GM10266 (cell line): Measurements from ENCODE around the gene ATP8B4.

Experiments used
- DNase-seq: peaks from one replicate; pipeline ENCODE4 v3.0.0; 2012; ENCODE audit errors: extremely low spot score
- TF ChIP-seq, protein P1 (sequence below): IDR thresholded peaks from 2 replicates; pipeline ENCODE4 v1.5.1; 2012; ENCODE audit warnings: mild to moderate bottlenecking, low read depth; ENCODE audit not compliant: control insufficient read depth, insufficient read depth; ENCODE audit errors: missing control alignments

The ATP8B4 gene

DNA sequence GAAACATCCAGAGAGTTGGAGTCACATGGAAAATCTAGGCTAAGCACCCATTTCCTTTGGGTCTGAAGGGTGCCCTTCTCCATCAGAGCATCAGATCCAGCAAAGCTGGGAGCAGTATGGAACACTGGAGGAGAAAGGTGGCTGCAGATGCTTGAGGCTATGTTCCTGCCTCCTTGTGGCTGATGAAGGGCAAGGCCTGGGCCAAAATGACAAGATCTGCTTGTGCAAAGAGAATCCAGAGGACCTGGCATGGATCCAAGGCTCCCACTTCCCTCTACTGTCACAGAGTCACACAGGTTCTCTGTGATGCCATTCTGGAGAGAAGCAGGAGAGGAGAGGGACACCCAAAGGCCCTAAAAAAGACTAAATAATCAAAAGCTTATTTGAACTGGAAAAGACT is 9.2 kb upstream of the ATP8B4 start:
- TF ChIP-seq, protein P1, sequence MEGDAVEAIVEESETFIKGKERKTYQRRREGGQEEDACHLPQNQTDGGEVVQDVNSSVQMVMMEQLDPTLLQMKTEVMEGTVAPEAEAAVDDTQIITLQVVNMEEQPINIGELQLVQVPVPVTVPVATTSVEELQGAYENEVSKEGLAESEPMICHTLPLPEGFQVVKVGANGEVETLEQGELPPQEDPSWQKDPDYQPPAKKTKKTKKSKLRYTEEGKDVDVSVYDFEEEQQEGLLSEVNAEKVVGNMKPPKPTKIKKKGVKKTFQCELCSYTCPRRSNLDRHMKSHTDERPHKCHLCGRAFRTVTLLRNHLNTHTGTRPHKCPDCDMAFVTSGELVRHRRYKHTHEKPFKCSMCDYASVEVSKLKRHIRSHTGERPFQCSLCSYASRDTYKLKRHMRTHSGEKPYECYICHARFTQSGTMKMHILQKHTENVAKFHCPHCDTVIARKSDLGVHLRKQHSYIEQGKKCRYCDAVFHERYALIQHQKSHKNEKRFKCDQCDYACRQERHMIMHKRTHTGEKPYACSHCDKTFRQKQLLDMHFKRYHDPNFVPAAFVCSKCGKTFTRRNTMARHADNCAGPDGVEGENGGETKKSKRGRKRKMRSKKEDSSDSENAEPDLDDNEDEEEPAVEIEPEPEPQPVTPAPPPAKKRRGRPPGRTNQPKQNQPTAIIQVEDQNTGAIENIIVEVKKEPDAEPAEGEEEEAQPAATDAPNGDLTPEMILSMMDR, result no peak
- no peak for DNase-seq

DNA sequence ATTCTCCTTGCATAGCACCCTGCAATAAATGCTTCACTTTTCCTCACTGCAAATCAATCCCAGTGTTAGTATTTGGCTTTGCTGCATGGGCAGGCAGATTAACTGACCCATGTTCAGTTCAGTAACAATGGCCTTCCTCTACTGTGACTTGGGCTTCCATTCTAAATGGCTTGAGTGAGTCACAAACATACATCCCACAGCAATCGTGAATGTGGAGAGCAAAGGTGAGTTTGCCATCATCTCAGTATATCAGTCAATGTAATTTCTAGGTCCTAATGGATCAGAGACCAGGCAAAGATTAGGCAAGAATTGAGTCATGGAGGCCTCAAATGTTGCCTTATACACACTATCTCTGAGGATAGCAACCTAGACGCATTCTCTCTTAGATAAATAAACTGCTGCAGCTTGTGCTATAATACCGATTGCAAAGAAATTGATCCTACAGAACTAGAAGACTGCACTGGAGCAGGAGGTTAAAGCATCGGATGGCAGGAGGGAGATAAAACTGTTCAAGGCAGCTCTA is 8.3 kb upstream of the ATP8B4 start:
- no peak for DNase-seq

DNA sequence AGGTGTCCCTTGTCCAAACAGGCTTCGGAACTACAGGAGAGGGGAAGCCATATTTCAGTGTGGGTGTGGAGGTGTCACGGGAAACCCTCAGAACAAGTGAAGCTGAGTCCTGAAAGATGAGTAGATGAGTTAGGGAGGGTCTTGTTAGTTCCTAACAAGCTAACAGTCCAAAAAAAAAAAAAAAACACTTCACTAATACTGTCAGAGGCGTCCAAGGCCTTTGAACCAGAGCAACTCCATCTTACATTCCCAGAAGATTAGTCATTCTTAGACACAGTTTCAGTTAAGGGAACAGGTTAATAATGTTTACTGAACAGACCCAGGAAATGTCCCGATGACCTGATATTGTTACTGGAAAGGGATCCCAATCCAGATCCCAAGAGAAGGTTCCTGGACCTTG is 7.0 kb upstream of the ATP8B4 start:
- TF ChIP-seq, protein P1, result no peak
- no peak for DNase-seq

More for the DNA sequence above, 8.3 kb upstream of the ATP8B4 start:
- TF ChIP-seq, protein P1, result no peak

DNA sequence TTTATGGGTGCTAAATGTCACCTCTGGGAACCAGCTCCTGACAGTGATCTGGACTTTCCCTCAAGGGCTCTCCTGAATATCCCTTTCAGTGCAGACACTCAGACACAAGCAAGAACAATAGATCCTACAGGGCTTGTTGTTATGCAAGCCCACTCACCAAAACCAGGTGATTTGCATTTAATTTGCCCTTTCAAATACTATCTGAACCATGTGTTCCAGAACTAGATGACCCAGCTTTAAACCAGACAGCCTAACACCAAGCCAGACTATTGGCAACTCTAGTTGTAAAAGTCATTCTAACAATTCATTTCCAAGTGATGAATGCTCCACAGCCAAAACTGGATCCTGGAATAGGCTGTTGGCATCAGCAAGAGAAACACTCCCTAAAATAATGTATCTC is 5.6 kb upstream of the ATP8B4 start:
- TF ChIP-seq, protein P1, result no peak
- no peak for DNase-seq

DNA sequence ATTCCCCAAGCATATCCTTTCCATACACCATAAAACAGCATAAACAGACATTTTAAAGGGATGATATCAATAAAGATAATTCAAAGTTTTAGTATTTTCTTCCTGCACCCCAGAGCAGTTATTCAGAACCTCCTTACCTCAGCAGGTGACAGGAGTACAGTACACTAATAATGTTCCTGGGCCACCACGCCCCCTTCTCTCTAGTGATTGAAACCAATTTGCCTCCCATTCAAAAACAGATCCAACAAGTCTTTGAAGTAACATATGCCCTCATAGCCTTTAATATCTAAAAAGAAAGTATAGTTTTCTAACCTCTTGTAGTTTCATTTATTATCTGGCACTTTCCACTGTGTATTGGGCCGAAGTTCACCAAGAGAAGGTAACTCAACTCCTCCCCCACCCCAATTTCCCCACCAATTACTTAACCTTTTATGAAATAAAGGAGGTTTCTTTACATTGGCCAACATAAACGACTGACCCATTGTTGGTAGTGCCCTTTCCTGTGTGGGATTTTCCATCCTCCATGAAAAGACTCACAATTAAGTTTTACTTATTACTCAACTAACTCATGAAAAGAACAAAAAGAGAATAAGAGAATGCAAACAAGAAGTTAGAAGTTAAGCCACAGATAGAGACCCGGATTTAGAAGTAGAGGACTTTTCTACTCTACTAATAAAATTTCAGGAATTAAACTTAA is 5.0 kb upstream of the ATP8B4 start:
- no peak for DNase-seq
- TF ChIP-seq, protein P1, result no peak

DNA sequence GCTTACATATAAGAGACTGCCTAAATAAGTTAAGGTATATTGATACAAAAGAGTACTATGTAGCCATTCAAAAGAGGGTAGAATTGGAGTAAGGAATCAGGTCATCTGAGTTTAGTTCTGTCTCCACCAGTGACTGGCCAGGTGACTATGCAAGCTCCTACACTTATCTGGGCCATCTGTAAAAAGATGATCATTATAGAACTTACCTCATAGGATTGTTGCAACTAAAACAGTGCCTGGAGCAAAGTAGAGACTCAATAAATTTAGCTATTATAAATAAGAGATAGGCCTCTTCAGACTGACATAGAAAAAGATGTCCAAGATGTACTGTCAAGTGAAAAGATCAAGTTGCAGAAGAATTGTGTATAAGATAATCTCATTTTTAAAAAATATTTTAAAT is 1.7 kb upstream of the ATP8B4 start:
- DNase-seq, result no peak
- TF ChIP-seq, protein P1, result no peak

DNA sequence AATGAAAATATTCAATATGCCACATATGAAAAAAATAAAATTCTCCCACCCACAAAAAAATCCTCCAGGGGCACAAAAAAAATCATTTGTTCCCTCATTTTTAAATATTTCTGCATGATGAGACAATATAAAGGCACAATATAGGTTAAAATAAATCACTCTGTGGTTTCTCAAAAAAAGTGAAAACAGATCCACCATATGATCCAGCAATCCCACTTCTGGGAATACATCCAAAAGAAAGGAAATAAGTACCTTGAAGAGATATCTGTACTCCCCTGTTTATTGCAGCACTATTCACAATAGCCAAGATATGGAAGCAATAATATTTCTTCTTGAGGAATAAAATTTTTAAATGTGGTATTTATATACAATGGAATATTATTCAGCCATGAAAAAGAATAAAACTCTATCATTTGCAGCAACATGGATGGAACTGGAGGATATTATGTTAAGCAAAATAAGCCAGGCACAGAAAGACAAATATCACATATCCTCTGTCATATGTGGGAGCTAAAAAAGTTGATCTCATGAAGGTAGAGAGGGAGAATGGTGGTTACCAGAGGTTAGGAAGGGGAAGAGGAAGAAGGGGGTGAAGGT is 1.5 kb downstream of the ATP8B4 start:
- TF ChIP-seq, protein P1, result no peak
- no peak for DNase-seq
